ENCODE results near the gene ST6GALNAC3. TPM values are rescaled to one million over a fixed set of nuclear protein-coding genes. Genes with fewer than 3 reads are reported as not detected.
"Not testable (repeated sequence)": the region's sequence is repeated elsewhere in the genome, so short reads cannot be mapped to it uniquely, and the experiment has no call there.

ST6GALNAC3 gene
- 3.9 TPM for total RNA-seq
- long read RNA-seq, partial matches to known transcripts: 0 of 1 reads
- long read RNA-seq, other reads (novel, unspliced or antisense): 1 of 1 reads

DNA sequence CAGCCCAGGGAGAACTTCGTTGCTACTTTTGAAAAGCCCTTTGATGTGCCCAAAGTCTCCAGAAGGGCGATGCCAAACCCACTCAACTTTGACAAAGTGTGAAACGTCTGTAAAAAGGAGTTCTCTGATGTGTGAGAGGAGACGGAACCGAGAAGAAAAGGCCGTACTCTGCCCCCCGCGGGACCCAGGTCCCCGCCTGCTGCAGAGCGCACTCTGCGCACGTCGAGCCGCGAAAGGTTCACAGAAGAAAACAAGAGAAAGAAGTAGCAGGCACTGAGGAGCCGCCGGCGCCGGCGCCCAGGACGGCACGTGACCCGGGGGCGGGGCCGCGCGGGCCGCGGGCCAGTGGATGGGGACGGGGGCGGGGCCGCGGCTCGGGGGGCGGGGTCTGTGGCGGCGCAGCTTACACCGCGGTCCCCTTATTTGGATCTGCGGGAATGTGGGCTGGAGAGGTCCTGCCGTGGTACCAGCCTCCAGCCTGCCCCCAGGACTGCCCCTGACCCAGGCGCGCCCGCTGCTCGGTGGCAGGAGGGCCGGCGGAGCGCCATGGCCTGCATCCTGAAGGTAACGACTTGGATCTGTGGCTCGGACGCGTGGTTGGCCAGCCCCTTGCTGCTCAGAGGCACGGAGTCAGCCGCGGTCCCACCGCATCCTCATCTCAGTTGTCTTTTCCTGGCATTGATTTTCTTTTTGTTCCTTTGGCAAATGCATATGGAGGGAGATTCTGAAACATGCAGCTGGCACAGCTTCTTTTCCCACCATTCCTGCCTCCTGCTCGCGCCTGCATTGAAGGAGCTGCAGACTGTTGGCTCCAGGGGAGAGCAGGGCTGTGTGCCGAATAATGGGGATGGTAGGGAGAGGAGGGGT, at the start of gene ST6GALNAC3:
Gene ST6GALNAC3, plus strand, starts transcription at position 426 of the 867 bp plus-strand sequence.
- ATAC-seq (peak; percentile 96), DNase-seq (ENCODE audit: missing footprints) (peak; percentile 92)
- intact Hi-C loops (cut with DNase I): loop anchor here (5.0 kb wide), 1 partner anchor 63 kb away; no protein-coding TSS in a partner anchor

DNA sequence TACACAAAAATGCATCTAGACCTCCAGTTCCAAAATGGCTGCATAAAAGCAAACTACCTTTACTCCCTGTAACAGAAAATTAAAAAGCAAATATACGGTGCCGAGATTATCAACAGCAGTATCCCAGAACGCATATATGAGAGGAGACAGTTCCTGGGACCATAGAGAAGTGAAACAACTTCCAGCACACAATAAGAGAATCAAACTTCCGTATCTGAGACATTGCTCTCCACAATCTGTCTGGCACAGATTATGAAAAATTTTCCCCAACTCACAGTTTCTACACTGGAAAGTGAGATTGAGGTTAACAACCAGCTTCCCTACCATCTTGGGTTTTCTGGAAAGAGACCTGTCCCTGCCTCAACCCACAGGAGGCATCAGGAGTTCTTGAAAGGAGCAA, 47.2 kb upstream of the ST6GALNAC3 start:
- intact Hi-C loops (cut with DNase I): no loop called here
- ATAC-seq (no peak), DNase-seq (ENCODE audit: missing footprints) (no peak)

DNA sequence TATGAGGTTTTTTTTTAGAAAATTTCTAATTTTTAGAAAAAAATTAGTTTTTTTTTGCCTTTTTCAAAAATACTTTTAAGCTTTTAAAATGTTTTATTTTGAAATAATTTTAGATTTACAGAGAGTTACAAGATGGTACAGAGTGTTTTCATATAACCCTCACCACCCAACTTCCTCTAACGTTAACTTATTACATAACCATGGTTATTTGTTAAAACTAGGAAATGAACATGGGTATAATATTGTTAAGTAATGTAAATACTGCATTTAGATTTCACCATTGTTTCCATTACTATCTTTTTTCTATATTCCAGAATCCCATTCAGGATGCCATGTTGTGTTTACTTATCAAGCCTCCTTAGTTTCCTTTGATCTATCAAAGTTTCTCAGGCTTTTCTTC, 45.2 kb upstream of the ST6GALNAC3 start:
- ATAC-seq (no peak), DNase-seq (ENCODE audit: missing footprints) (no peak)
- intact Hi-C loops (cut with DNase I): no loop called here

DNA sequence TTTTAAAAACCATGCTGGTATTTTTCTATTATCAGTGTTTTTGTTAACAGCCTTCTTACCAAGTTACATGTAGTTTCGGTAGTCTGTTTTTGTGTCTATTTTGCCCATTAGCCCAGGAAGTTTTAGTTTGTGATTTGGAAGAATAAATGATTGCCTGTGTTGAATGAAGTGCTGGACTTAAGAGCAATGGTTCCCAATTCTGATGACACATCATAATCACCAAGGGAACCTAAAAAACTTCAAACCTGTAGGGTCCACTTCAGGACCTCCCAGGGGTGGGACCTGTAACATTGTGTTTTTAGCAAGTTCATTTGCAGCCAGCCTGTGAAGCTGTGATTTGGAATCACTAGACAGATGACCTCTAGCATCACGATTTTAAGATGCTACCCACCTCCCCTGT, 43.0 kb upstream of the ST6GALNAC3 start:
- no peak for ATAC-seq
- no peak for DNase-seq (ENCODE audit: missing footprints)
- intact Hi-C loops (cut with DNase I): no loop called here

DNA sequence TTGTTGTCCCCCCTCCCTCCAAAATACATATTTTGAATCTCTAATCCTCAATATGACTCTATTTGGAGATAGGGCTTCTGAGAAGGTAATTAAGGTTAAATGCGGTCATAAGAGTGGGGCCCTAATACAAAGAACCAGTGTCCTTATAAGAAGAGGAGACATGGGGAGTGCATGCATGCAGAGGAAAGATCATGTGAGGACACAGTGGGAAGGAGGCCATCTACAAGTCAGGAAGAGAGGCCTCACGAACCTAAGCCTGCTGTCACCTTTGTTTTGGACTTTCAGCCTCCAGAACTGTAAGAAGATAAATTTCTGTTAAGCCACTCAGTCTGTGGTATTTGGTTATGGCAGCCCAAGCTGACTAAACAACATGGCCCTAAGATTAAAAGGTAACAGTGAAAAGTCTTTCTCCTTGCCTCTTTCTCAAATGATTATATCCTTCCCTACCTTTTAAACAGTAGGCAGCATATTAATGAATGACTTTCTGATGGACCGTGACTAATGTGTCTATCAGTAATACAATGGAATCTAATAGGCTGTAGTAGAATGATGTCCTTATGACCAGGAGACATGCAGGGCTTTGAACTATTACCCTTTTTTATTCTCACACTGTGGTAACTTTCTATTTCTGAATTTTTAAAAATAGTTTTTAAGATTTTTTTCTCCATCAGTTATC, 40.6 kb upstream of the ST6GALNAC3 start:
- no peak for ATAC-seq
- DNase-seq (ENCODE audit: missing footprints): no peak
- intact Hi-C loops (cut with DNase I): no loop called here

DNA sequence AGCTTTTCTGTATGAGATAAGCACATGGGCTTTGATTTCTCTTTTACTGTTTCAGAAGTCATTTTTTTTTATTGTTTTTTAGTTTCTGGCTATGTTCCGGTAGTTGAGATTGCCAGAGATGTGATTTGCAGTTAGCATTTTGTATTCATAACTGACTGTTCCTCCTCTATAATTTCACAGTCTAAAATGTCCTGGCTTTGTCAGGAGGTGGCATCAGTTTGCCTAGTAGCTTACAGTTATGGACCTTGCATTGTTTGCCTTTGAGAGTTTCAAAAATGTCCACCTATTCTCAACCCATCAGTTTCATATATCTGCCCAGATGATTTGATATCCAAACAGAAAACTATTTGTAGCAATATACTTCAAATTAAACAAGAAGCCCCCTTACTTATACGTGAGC, 39.5 kb upstream of the ST6GALNAC3 start:
- DNase-seq (ENCODE audit: missing footprints): no peak
- ATAC-seq: no peak
- intact Hi-C loops (cut with DNase I): loop anchor here (5.0 kb wide), 1 partner anchor 117 kb away; no protein-coding TSS in a partner anchor

DNA sequence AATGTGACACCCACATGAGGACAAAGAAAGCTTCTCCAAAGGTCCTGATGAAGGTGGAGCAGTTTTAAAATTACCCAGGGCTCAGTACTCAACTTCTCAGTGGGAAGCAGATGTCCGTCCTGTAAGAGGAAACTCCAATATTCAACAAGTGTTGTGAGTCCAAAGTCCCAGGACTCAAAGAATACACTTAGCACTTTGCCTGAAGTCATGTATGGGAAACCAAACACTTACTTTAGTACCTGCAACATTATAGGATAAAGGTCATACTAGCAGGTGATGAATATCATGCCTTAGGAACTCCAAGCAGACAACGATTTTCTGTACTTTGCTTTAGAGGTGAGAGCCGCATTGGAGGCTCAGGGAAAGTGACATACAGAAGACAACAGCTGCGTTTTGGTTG, 37.2 kb upstream of the ST6GALNAC3 start:
- DNase-seq (ENCODE audit: missing footprints) (no peak), ATAC-seq (no peak)
- intact Hi-C loops (cut with DNase I): loop anchor here (5.0 kb wide), 1 partner anchor 115 kb away; no protein-coding TSS in a partner anchor

DNA sequence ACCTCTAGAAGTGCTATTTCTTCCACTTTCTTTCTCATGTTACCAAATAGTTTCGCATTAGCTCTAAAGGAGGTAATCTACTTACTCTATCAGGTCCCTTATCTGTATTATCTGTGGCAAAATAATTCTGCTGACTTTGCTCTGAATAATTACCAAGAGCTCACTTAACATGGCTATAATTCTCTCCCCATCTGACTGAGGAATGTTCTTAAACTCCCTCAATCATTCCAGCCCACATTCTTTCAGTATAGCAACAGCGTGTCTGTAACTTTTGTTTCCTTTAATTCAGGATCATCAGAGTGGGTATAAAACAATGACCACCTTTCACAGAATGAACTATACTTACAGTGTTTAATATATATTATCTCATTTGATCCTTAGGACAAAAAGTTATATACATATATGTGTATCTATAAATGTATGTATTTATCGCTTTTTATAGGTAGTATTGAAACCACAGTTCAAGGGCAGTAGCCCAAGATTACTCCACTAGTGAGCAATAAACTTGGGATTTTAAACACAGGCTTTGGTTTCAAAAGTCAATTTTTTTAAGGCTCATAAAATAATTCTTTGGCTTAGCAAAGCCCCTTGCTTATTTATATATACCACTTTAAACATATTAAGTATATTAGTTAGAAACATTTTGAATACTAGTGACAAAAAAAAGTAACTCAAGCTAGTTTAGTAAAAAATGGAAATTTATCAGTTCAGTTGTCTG, 36.1 kb upstream of the ST6GALNAC3 start:
- ATAC-seq: no peak
- no peak for DNase-seq (ENCODE audit: missing footprints)
- intact Hi-C loops (cut with DNase I): loop anchor here (5.0 kb wide), 1 partner anchor 114 kb away; no protein-coding TSS in a partner anchor

DNA sequence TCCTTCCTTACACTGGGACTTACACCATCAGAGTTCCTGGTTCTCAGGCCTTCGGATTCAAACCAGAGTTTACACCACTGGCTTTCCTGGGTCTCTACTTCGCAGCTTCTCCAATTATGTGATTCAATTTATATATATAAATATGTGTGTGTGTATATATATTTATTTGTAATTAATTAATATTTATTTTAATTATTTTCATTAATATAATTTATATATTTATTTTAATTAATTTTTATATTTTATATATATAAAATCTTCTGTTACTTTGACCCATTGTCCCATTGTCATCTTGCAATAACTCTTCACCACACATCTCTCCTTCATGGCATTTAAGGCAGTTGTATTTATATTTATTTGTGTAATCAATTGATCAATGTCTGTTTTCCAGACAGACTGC, 28.4 kb upstream of the ST6GALNAC3 start:
- DNase-seq (ENCODE audit: missing footprints): no peak
- no peak for ATAC-seq
- intact Hi-C loops (cut with DNase I): no loop called here

DNA sequence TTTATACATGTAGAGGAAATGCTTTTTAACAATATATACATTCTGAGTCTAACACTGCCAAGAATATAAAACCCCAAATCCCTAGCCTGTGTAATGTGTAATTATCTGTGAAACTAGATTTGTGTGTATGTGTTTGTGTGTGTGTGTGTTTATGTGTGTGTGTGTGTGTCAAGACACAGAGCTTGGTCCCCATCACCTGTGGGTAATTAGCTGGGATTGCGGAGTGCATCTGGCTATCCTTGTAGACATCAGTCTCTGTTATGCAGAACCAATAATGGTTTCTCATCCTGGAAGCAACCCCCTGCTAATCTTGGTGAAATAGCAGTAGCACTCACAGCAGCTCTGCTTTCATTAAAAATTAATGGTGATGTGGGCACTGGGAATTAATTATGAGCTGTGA, 26.3 kb upstream of the ST6GALNAC3 start:
- ATAC-seq (no peak), DNase-seq (ENCODE audit: missing footprints) (no peak)
- intact Hi-C loops (cut with DNase I): no loop called here

DNA sequence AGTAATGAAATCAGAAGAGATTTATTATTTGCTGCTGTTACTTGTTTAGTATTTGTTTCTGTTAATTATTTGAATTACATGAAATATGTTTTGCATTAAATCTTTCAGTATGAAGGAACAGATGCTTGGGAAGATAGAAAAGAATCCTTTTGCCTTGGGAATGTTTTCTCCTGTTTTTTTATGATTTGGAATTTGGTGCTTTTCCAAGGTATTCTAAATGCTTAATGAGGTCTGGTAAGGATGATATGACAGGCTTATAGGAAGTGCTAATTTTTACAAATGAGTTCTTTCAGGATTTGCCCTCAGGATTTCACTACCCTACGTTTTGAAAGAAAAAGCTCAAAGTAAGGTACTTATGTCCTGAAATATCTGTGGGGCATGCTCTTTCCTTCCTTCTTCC, 25.6 kb upstream of the ST6GALNAC3 start:
- intact Hi-C loops (cut with DNase I): no loop called here
- ATAC-seq: no peak
- DNase-seq (ENCODE audit: missing footprints): no peak

DNA sequence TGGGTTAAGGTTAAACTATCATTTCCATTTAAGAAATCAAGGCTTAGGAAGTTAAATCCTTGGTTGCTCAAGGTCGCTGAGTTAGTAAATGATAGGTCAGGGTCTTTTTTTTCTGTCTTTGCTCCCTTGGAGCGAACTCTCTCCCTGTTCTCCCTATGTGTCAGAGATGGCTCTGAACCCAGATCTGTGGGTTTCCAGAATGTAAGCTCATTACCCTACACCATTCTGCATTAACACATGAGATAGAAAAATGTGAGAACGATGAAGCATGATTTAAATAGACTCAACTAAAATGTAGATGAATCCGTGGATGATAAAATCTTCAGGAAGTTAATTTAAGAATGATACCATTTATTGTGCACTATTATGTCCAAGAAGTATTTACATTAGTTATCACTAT, 25.0 kb upstream of the ST6GALNAC3 start:
- DNase-seq (ENCODE audit: missing footprints) (no peak), ATAC-seq (no peak)
- intact Hi-C loops (cut with DNase I): no loop called here

DNA sequence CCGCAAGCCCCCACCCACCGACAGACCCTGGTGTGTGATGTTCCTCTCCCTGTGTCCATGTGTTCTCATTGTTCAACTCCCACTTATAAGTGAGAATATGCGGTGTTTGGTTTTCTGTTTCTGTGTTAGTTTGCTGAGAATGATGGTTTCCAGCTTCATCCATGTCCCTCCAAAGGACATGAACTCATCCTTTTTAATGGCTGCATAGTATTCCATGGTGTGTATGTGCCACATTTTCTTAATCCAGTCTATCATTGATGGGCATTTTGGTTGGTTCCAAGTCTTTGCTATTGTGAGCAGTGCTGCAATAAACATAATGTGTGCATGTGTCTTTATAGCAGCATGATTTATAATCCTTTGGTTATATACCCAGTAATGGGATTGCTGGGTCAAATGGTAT, 24.5 kb upstream of the ST6GALNAC3 start:
- ATAC-seq; intact Hi-C loops (cut with DNase I); DNase-seq (ENCODE audit: missing footprints): not testable (repeated sequence)

DNA sequence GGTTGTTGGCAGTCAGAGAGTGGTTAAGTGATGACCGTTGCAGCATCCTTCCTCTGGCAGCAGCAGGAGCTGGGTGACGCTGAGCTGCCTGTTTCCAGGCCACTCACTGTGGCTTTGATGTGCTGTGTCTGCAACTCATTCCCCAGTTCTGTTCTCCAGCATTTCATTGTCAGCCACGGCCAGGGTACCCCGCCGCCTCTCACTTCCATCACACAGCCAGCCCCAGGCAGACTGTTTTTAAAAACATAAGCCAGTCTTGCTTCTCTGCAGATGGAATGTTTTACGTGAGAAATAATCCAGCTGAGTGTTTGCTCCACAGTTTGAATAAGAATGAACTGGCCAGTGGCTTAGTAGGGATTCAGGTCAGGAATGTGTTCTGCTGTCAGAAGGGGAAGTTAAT, 21.5 kb upstream of the ST6GALNAC3 start:
- DNase-seq (ENCODE audit: missing footprints) (no peak), ATAC-seq (no peak)
- intact Hi-C loops (cut with DNase I): no loop called here

DNA sequence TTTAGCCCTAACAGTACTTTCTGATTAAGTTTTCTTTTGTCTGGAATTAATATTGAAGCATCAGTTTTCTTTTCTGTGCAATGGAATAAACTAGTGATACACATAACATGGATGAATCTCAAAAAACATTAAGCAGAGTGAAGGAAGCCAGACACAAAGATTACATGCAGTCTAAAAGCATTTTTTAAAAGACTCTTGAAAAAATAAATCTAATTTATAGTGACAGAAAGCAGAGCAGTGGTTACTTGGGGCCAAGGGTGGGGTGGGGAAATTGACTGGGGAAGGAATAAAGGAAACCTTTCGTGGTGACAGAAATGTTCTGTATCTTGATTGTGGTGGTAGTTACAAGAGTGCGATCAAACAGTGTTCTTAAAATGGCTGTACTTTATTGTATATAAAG, 20.2 kb upstream of the ST6GALNAC3 start:
- DNase-seq (ENCODE audit: missing footprints) (no peak), ATAC-seq (no peak)
- intact Hi-C loops (cut with DNase I): no loop called here

DNA sequence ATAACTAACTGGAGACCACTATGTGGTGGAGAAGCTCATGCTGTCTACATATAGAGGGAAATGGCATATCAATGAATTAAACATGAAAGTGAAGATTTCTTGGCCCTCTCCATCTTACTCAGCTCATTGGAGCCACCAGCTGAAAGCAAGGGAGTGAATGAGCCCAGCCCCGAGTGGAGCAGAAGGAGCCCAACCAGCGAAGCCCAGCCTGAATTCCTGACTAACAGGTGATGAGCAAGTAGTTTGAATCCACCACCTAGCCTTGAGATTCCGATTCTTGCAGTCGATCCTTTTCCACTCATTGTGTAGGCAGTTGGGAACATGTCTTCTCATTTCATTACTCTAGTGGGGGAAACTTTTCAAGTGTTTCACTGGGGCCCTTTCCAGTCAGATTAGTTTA, 18.6 kb upstream of the ST6GALNAC3 start:
- ATAC-seq (no peak), DNase-seq (ENCODE audit: missing footprints) (no peak)
- intact Hi-C loops (cut with DNase I): no loop called here

DNA sequence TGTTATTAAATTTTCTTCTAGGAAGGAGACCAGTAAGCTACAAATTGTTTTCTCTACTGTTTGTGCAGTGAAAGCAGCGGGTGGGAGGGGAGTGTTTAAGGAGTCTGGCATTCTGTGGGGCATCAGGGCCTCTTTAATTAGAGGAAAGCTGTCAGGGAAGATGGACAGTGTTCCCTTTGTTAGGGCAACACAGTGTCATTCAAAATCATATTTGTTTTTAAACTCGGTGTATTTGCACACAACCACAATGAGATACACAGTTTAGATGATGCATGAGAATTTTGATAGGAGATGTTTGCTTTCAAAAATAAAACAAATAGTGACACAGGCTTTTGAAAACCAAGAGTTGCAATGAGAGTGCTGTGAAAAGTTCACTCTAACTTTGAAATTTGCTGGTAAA, 15.1 kb upstream of the ST6GALNAC3 start:
- intact Hi-C loops (cut with DNase I): no loop called here
- ATAC-seq (no peak), DNase-seq (ENCODE audit: missing footprints) (no peak)

DNA sequence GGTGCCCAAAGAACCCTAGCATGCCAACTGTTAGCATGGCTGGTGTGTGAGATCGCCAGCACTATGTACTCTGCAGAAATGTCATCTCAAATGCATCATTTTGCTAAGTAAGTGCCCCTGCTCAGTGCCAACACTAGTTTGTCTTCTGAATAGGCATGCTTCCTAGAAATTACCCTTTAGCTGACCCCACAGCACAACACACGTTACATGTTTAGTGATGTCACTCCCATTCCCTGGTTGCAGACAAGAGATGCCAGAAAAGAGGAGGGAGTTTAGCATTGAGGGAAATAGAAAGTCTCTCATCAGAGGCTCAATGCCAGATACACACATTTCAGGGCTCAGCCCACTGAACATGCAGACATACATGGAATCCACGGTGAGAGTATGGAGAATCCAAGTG, 9.3 kb upstream of the ST6GALNAC3 start:
- DNase-seq (ENCODE audit: missing footprints): no peak
- intact Hi-C loops (cut with DNase I): no loop called here
- ATAC-seq: no peak

DNA sequence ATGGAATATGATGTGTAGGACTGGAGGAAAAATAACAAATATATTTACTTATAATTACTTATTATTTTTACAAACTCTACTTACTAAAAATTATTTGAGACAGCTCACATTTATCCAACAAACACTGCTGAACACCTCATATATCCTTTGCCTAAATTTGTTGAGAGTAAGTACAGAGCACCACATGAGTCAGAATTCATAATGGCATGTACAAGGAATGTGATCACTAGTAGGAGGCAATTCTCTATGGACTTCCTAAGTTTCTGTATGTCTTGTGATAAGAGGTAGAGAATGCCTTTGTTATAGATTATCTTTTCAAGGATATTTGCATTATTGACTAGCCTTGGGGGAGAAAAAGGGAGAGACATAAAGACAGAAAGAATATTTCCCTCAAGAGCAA, 8.2 kb upstream of the ST6GALNAC3 start:
- ATAC-seq (no peak), DNase-seq (ENCODE audit: missing footprints) (no peak)
- intact Hi-C loops (cut with DNase I): no loop called here
